ENCODE data around the gene KCTD2.
"Not testable (repeated sequence)": the region's sequence is repeated elsewhere in the genome, so short reads cannot be mapped to it uniquely, and the experiment has no call there.

The KCTD2 gene

DNA sequence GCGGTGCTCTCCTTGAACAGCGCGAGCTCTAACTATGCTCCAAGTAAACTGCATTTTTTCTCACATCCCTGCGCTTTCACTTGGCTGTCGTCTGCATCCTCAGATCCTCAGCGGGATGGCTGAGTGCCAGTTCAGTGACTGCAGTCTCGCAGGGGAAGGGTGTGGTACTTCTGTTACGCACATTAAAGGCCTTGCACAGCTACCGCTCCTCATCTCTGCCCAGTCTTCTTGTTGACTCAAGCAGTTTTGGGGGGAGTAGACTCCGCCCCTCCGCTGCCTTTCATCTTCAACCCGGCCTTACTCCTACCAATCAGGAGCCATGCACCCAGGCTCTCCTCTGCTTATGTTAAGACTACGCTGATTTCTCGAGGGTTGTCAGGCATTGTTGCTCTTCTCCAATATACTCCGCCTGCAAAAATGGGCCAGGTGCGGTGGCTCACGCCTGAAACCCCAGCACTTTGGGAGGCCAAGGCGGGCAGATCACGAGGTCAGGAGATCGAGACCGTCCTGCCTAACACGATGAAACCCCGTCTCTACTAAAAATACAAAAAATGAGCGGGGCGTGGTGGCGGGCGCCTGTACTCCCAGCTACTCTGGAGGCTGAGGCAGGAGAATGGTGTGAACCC, 10.3 kb upstream of the KCTD2 start:
- peaks cover 29% of the 10 kb centered on the region for H3K27me3 Mint-ChIP-seq (ENCODE audit: low read depth, poor library complexity)
- peak; percentile 14 for DNase-seq
- H3K27ac Mint-ChIP-seq = peak overlapping the region; percentile 68
- peaks cover 29% of the 10 kb centered on the region for H3K36me3 Mint-ChIP-seq (ENCODE audit: low read depth)
- H3K4me3 Mint-ChIP-seq = peak overlapping the region; percentile 42
- H3K4me1 Mint-ChIP-seq = peaks cover 18% of the 10 kb centered on the region
- H3K9me3 Mint-ChIP-seq = peaks cover 9% of the 10 kb centered on the region
- TF ChIP-seq, protein P1, sequence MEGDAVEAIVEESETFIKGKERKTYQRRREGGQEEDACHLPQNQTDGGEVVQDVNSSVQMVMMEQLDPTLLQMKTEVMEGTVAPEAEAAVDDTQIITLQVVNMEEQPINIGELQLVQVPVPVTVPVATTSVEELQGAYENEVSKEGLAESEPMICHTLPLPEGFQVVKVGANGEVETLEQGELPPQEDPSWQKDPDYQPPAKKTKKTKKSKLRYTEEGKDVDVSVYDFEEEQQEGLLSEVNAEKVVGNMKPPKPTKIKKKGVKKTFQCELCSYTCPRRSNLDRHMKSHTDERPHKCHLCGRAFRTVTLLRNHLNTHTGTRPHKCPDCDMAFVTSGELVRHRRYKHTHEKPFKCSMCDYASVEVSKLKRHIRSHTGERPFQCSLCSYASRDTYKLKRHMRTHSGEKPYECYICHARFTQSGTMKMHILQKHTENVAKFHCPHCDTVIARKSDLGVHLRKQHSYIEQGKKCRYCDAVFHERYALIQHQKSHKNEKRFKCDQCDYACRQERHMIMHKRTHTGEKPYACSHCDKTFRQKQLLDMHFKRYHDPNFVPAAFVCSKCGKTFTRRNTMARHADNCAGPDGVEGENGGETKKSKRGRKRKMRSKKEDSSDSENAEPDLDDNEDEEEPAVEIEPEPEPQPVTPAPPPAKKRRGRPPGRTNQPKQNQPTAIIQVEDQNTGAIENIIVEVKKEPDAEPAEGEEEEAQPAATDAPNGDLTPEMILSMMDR (IDR thresholded peaks at IDR 0.05) = no peak

DNA sequence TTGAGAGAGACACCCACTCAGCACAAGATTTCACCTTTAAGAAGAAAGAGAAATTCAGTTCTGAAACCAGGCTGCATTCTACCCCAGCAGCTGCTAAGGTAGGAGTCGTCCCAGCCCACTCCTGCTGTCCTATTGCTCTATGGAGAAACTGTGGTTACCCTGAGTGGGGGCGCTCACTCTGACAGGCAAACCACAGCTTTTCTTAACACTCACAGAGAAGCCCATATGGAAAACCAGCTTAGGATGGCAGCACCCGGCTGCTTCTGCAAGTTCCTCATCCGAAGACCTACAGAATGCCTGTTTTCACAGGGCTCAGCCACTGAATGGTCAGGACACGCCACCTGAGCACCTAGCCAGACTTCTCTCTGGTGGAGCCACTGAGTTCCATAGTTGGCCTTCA, 7.8 kb upstream of the KCTD2 start:
- no peak overlapping the region for H3K4me3 Mint-ChIP-seq
- H3K36me3 Mint-ChIP-seq (ENCODE audit: low read depth) = peaks cover 34% of the 10 kb centered on the region
- peaks cover 7% of the 10 kb centered on the region for H3K4me1 Mint-ChIP-seq
- TF ChIP-seq, protein P1 (IDR thresholded peaks at IDR 0.05) = no peak
- H3K27me3 Mint-ChIP-seq (ENCODE audit: low read depth, poor library complexity) = peaks cover 14% of the 10 kb centered on the region
- DNase-seq = no peak
- peaks cover 6% of the 10 kb centered on the region for H3K9me3 Mint-ChIP-seq
- no peak overlapping the region for H3K27ac Mint-ChIP-seq

DNA sequence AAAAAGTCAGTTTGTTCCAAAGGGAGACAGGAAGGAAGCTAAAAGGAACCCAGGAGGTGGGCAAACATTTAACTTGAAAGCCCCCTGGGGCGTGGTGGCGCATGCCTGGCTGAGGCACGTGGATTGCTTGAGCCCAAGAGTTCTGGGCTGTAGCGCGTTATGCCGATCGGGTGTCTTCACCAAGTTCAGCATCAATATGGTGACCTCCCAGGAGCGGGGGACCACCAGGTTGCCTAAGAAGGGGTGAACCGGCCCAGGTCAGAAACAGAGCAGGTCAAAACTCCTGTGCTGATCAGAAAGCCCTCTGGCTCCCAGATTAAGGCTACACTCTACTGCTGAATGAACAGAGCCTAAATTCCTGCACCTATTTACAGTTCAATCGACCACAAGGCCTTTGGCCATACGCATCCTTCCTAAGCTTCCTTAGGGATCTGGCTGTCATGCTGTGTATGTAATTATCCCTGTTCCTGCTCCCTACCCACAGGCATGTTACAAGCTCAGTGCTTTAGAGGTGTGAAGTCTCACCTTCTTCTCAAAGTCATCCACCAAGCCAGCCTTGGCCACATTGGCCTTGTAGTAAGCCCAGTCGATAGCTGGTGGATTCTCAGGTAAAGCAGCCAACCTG, 5.3 kb upstream of the KCTD2 start:
- TF ChIP-seq, protein P1 (IDR thresholded peaks at IDR 0.05) = no peak
- DNase-seq = no peak
- Mint-ChIP-seq H3K27me3 (ENCODE audit: low read depth, poor library complexity) (peaks cover 11% of the 10 kb centered on the region), H3K27ac (no peak overlapping the region), H3K36me3 (ENCODE audit: low read depth) (peaks cover 34% of the 10 kb centered on the region), H3K9me3 (no peaks in the 10 kb centered on the region), H3K4me1 (peaks cover 23% of the 10 kb centered on the region), H3K4me3 (no peak overlapping the region)

DNA sequence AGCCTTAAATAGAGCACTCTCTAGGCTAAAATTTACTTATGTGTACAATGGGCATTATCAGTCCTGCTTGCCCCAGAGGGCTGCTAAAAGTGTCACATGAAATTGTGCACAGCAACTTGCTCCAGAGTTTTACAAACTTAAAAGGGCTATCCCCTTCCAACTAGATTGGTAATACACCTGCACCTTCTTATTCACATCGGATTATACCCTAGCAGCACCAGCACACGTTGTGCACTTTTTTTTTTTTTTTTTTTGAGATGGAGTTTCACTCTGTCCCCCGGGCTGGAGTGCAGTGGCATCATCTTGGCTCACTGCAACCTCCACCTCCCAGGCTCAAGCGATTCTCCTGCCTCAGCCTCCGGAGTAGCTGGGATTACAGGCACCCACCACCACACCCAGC, 3.2 kb upstream of the KCTD2 start:
- peaks cover 11% of the 10 kb centered on the region for H3K27me3 Mint-ChIP-seq (ENCODE audit: low read depth, poor library complexity)
- H3K9me3 Mint-ChIP-seq, H3K27ac Mint-ChIP-seq, DNase-seq, H3K4me3 Mint-ChIP-seq: not testable (repeated sequence)
- peaks cover 34% of the 10 kb centered on the region for H3K4me1 Mint-ChIP-seq
- peaks cover 28% of the 10 kb centered on the region for H3K36me3 Mint-ChIP-seq (ENCODE audit: low read depth)

DNA sequence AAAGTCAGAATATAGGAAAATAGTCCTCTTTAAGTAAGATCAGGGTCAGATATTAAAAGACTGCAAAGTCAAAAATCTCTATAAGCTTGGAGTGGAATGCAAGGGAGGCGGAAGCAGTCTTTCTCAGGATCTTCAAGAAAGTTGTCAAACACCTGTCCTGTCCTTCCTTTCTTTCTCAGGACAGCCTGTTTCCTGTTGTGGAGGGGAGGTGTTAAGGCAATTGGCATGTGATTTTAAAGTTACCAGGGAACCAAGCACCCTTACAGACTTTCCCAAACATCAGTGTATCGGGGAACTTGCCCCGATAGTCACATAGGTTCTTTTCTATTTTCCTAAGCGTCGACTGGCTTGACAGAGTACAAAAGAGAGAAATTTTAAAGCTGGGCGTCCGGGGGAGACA, 2.3 kb upstream of the KCTD2 start:
- H3K4me3 Mint-ChIP-seq = peak overlapping the region; percentile 96
- H3K9me3 Mint-ChIP-seq = no peaks in the 10 kb centered on the region
- peaks cover 30% of the 10 kb centered on the region for H3K36me3 Mint-ChIP-seq (ENCODE audit: low read depth)
- no peak overlapping the region for H3K27ac Mint-ChIP-seq
- peaks cover 11% of the 10 kb centered on the region for H3K27me3 Mint-ChIP-seq (ENCODE audit: low read depth, poor library complexity)
- TF ChIP-seq, protein P1 (IDR thresholded peaks at IDR 0.05) = no peak
- DNase-seq = no peak
- peaks cover 43% of the 10 kb centered on the region for H3K4me1 Mint-ChIP-seq

DNA sequence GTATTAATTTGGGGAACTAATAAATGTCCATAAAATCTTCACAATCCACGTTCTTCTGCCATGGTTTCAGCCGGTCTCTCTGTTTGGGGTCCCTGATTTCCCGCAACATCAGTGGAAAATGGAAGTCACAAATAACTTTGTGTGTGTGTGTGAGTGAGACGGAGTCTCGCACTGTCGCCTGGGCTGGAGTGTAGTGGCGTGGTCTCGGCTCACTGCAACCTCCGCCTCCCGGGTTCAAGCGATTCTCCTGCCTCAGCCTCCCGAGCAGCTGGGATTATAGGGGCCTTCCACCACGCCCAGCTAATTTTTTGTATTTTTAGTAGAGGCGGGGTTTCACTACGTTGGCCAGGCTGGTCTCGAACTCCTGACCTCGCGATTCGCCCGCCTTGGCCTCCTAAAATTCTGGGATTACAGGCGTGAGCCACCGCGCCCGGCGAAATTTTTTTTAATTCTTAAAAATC, 1.0 kb upstream of the KCTD2 start:
- H3K27me3 Mint-ChIP-seq (ENCODE audit: low read depth, poor library complexity) = peaks cover 11% of the 10 kb centered on the region
- H3K4me3 Mint-ChIP-seq = peak overlapping the region; percentile 96
- H3K4me1 Mint-ChIP-seq = peaks cover 44% of the 10 kb centered on the region
- DNase-seq, H3K9me3 Mint-ChIP-seq: not testable (repeated sequence)
- H3K36me3 Mint-ChIP-seq (ENCODE audit: low read depth) = peaks cover 25% of the 10 kb centered on the region
- H3K27ac Mint-ChIP-seq = peak overlapping the region; percentile 21

All from nephron progenitor cell (in vitro differentiated cells).